HCT116 (cell line): ENCODE data around the gene CPNE8. TPM values are rescaled to one million over a fixed set of nuclear protein-coding genes. Genes with fewer than 3 reads are reported as not detected.

ENCODE experiments used
- ATAC-seq: fragments of 200-7000 bp; cut with Tn5 transposase; 2 replicates; pipeline ENCODE4 v1.9.1; 2020; ENCODE audit warnings: mild to moderate bottlenecking, moderate library complexity
- BruUV-seq: library from RNA; stranded (reverse); fragments of 400-500 nt; replicated peaks from 2 replicates; lab custom pipeline; 2021; lab: Mats Ljungman, UMichigan
- CTCF ChIA-PET: fragments of 300-600 bp; sonication (Branson Sonifier 250); formaldehyde crosslinking; loops from one replicate; lab custom pipeline; 2021; ENCODE audit warnings: antibody characterized with exemption; lab: Charles Lee
- POLR2A ChIA-PET: fragments of 300-600, 350-600 bp; sonication (Branson Sonifier 250); formaldehyde crosslinking; loops from one replicate; lab custom pipeline; 2021; ENCODE audit warnings: antibody characterized with exemption; lab: Charles Lee
- RAD21 ChIA-PET, 2 experiments: fragments of 300-600 bp; sonication (Branson Sonifier 250); formaldehyde crosslinking; loops; one replicate each; lab custom pipeline; 2023; ENCODE audit warnings: low total read pairs in 2 of 2; ENCODE audit not compliant: uncharacterized antibody in 2 of 2, unreplicated experiment in 2 of 2, low non-redundant PET in 1 of 2; lab: Charles Lee
- DNase-seq: peaks from one replicate; pipeline ENCODE4 v3.0.0-alpha.2; 2010; ENCODE audit warnings: low read depth, low spot score
- H2AFZ ChIP-seq: fragments of 200-600 bp; shearing (Covaris generic), sonication (generic); 2 replicates; pipeline ENCODE4 v1.6.1; 2017; ENCODE audit warnings: low read depth, mixed run types, mixed read lengths, antibody characterized with exemption, low read length; ENCODE audit not compliant: poor library complexity, severe bottlenecking
- H3K27ac ChIP-seq: 2 replicates; pipeline ENCODE4 v1.5.1; 2012; ENCODE audit warnings: low read depth, low read length
- H3K27me3 ChIP-seq: fragments of 200-600 bp; sonication (generic); 2 replicates; pipeline ENCODE4 v1.6.1; 2016; ENCODE audit warnings: mixed run types, low read length, mixed read lengths; ENCODE audit not compliant: insufficient read depth
- H3K36me3 ChIP-seq, 2 experiments: fragments of 200-500 bp in 1 of 2; fragments of 200-600 bp in 1 of 2; sonication (Bioruptor generic) in 1 of 2; sonication (generic) in 1 of 2; 2 replicates each; pipeline versions ENCODE4 v1.5.1 to v1.6.1; 2014 to 2016; ENCODE audit warnings: low read length in 2 of 2, inconsistent platforms in 1 of 2, mixed read lengths in 1 of 2, mixed run types in 1 of 2; ENCODE audit not compliant: insufficient read depth in 2 of 2, control insufficient read depth in 1 of 2
- H3K4me1 ChIP-seq, 2 experiments: fragments of 200-600 bp in 1 of 2; sonication (generic) in 1 of 2; 2 replicates each; pipeline versions ENCODE4 v1.5.1 to v1.6.1; 2012 to 2017; ENCODE audit warnings: low read length in 2 of 2, inconsistent platforms in 1 of 2, mild to moderate bottlenecking in 1 of 2, mixed read lengths in 1 of 2, mixed run types in 1 of 2, moderate library complexity in 1 of 2; ENCODE audit not compliant: insufficient read depth in 2 of 2, control insufficient read depth in 1 of 2
- H3K4me2 ChIP-seq: fragments of 200-600 bp; sonication (generic); 2 replicates; pipeline ENCODE4 v1.6.1; 2017; ENCODE audit warnings: mixed run types, low read length, mixed read lengths
- H3K4me3 ChIP-seq, 2 experiments: fragments of 200-600 bp in 1 of 2; sonication (generic) in 1 of 2; replicated peaks in 1 of 2; 2 replicates each; pipeline ENCODE4 v1.5.1; 2011 to 2016; ENCODE audit warnings: low read length in 2 of 2, control low read depth in 1 of 2, low read depth in 1 of 2, mild to moderate bottlenecking in 1 of 2, mixed read lengths in 1 of 2, mixed run types in 1 of 2
- H3K79me2 ChIP-seq: fragments of 200-600 bp; sonication (generic); 2 replicates; pipeline ENCODE4 v1.6.1; 2017; ENCODE audit warnings: mild to moderate bottlenecking, mixed run types, low read length, moderate library complexity, mixed read lengths; ENCODE audit not compliant: insufficient read depth
- H3K9ac ChIP-seq: fragments of 200-600 bp; sonication (generic); 2 replicates; pipeline ENCODE4 v1.6.1; 2016; ENCODE audit warnings: low read length, mixed read lengths
- H3K9me2 ChIP-seq: fragments of 200-600 bp; sonication (generic), shearing (Covaris generic); 2 replicates; pipeline ENCODE4 v1.6.1; 2017; ENCODE audit warnings: mixed run types, mild to moderate bottlenecking, moderate library complexity; ENCODE audit not compliant: insufficient read depth
- H3K9me3 ChIP-seq, 2 experiments: fragments of 200-500 bp in 1 of 2; fragments of 200-600 bp in 1 of 2; sonication (Bioruptor generic) in 1 of 2; sonication (generic) in 1 of 2; 2 replicates each; pipeline ENCODE4 v1.6.1; 2014 to 2017; ENCODE audit warnings: low read length in 2 of 2, mixed read lengths in 2 of 2, inconsistent platforms in 1 of 2, low read depth in 1 of 2, mild to moderate bottlenecking in 1 of 2, mixed run types in 1 of 2, moderate library complexity in 1 of 2; ENCODE audit not compliant: control insufficient read depth in 1 of 2, insufficient read depth in 1 of 2
- H4K20me1 ChIP-seq: fragments of 200-600 bp; sonication (generic), shearing (Covaris generic); 2 replicates; pipeline ENCODE4 v1.6.1; 2017; ENCODE audit warnings: mixed run types, mild to moderate bottlenecking, moderate library complexity; ENCODE audit not compliant: insufficient read depth
- CBX3 ChIP-seq: IDR thresholded peaks from 2 replicates; pipeline ENCODE4 v1.6.1; 2012; ENCODE audit warnings: low read depth
- CEBPB ChIP-seq: IDR thresholded peaks from 2 replicates; pipeline ENCODE4 v1.6.1; 2012; ENCODE audit warnings: low read depth
- EGR1 ChIP-seq: IDR thresholded peaks from 2 replicates; pipeline ENCODE4 v1.6.1; 2012; ENCODE audit warnings: low read depth
- FOSL1 ChIP-seq: IDR thresholded peaks from 2 replicates; pipeline ENCODE4 v1.6.1; 2012; ENCODE audit warnings: low read depth
- JUND ChIP-seq: IDR thresholded peaks from 2 replicates; pipeline ENCODE4 v1.6.1; 2012
- SP1 ChIP-seq: IDR thresholded peaks from 2 replicates; pipeline ENCODE4 v1.6.1; 2012; ENCODE audit warnings: low read depth
- YY1 ChIP-seq: IDR thresholded peaks from 2 replicates; pipeline ENCODE4 v1.6.1; 2011; ENCODE audit warnings: low read length, low read depth, moderate library complexity, mild to moderate bottlenecking; ENCODE audit not compliant: insufficient replicate concordance; ENCODE audit errors: extremely low read depth
- ZFX ChIP-seq: fragments of 450-650 bp; IDR thresholded peaks from 2 replicates; pipeline ENCODE4 v1.6.1; 2017
- intact Hi-C: fragments of 100-400 bp; cut with micrococcal nuclease; formaldehyde crosslinking; loops from 2 replicates; pipeline ENCODE4 v1.10.0; 2022
- total RNA-seq: library from RNA; stranded (reverse); gene quantifications from one replicate; pipeline ENCODE4 v1.2.1, GENCODE V29; 2021; ENCODE audit not compliant: unreplicated experiment
- TF ChIP-seq, protein P1 (sequence below): IDR thresholded peaks from 2 replicates; pipeline ENCODE4 v1.6.1; 2012; ENCODE audit warnings: low read depth
- TF ChIP-seq, protein P2 (sequence below), 3 experiments: fragments of 200-600 bp in 1 of 3; sonication (generic) in 1 of 3; IDR thresholded peaks in 2 of 3; conservative IDR thresholded peaks in 1 of 3; 2 replicates each; pipeline ENCODE4 v1.5.1; 2012 to 2017; ENCODE audit warnings: low read depth in 2 of 3, low read length in 2 of 3, antibody characterized with exemption in 1 of 3, borderline replicate concordance in 1 of 3, control low read depth in 1 of 3, mild to moderate bottlenecking in 1 of 3, mixed read lengths in 1 of 3, mixed run types in 1 of 3, moderate library complexity in 1 of 3; ENCODE audit not compliant: insufficient read depth in 1 of 3

The CPNE8 gene
- total RNA-seq, 1 experiment from 2014 or later = 14.2 TPM

- CTCF ChIA-PET = no interaction called here
- H3K4me1 ChIP-seq = no peaks in the 10 kb centered on the region
- intact Hi-C loops = no loop called here
- H3K9me2 ChIP-seq = no peaks in the 10 kb centered on the region
- TF ChIP-seq FOSL1 (no peak), EGR1 (no peak), CEBPB (no peak), ZFX (no peak), JUND (no peak), YY1 (no peak), CBX3 (no peak), SP1 (no peak)
- TF ChIP-seq, protein P1, sequence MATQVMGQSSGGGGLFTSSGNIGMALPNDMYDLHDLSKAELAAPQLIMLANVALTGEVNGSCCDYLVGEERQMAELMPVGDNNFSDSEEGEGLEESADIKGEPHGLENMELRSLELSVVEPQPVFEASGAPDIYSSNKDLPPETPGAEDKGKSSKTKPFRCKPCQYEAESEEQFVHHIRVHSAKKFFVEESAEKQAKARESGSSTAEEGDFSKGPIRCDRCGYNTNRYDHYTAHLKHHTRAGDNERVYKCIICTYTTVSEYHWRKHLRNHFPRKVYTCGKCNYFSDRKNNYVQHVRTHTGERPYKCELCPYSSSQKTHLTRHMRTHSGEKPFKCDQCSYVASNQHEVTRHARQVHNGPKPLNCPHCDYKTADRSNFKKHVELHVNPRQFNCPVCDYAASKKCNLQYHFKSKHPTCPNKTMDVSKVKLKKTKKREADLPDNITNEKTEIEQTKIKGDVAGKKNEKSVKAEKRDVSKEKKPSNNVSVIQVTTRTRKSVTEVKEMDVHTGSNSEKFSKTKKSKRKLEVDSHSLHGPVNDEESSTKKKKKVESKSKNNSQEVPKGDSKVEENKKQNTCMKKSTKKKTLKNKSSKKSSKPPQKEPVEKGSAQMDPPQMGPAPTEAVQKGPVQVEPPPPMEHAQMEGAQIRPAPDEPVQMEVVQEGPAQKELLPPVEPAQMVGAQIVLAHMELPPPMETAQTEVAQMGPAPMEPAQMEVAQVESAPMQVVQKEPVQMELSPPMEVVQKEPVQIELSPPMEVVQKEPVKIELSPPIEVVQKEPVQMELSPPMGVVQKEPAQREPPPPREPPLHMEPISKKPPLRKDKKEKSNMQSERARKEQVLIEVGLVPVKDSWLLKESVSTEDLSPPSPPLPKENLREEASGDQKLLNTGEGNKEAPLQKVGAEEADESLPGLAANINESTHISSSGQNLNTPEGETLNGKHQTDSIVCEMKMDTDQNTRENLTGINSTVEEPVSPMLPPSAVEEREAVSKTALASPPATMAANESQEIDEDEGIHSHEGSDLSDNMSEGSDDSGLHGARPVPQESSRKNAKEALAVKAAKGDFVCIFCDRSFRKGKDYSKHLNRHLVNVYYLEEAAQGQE = no peak
- TF ChIP-seq, protein P2, sequence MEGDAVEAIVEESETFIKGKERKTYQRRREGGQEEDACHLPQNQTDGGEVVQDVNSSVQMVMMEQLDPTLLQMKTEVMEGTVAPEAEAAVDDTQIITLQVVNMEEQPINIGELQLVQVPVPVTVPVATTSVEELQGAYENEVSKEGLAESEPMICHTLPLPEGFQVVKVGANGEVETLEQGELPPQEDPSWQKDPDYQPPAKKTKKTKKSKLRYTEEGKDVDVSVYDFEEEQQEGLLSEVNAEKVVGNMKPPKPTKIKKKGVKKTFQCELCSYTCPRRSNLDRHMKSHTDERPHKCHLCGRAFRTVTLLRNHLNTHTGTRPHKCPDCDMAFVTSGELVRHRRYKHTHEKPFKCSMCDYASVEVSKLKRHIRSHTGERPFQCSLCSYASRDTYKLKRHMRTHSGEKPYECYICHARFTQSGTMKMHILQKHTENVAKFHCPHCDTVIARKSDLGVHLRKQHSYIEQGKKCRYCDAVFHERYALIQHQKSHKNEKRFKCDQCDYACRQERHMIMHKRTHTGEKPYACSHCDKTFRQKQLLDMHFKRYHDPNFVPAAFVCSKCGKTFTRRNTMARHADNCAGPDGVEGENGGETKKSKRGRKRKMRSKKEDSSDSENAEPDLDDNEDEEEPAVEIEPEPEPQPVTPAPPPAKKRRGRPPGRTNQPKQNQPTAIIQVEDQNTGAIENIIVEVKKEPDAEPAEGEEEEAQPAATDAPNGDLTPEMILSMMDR (IDR thresholded peaks at IDR 0.05 in 2 of 3, conservative IDR thresholded peaks at IDR 0.05 in 1 of 3; ENCODE audit: borderline replicate concordance in 1 of 3, insufficient read depth in 1 of 3, low read depth in 2 of 3, low read length in 2 of 3) = no peak
- H3K4me3 ChIP-seq = no peak overlapping the region
- H3K79me2 ChIP-seq = peaks cover 5% of the 10 kb centered on the region; the same call in 1 of the 2 replicates
- H4K20me1 ChIP-seq = no peaks in the 10 kb centered on the region
- no peaks in the 10 kb centered on the region for H3K36me3 ChIP-seq
- RAD21 ChIA-PET = no interaction called here
- no peak overlapping the region for H2AFZ ChIP-seq
- DNase-seq (no peak), ATAC-seq (no peak)
- no peak overlapping the region for H3K9ac ChIP-seq
- BruUV-seq = no TSS peak
- H3K4me2 ChIP-seq = no peak overlapping the region
- POLR2A ChIA-PET = no interaction called here
- no peak overlapping the region for H3K27ac ChIP-seq
- no peaks in the 10 kb centered on the region for H3K27me3 ChIP-seq
- H3K9me3 ChIP-seq = no peaks in the 10 kb centered on the region
Observed at GRCh38 chr12:38880288-38880687, 25.1 kb downstream of the CPNE8 start.
